PC-9 (cell line): ENCODE results near the gene CPLANE1.

Experiments used
- CTCF ChIP-seq: fragments of 200-600 bp; sonication (generic); conservative IDR thresholded peaks from 2 replicates; pipeline ENCODE4 v1.6.1; 2017; ENCODE audit warnings: mixed run types, antibody characterized with exemption, mild to moderate bottlenecking, moderate library complexity
- EZH2 ChIP-seq: fragments of 200-600 bp; sonication (generic); IDR thresholded peaks from 2 replicates; pipeline ENCODE4 v1.8.0; 2017; ENCODE audit warnings: antibody characterized with exemption, low read depth

GRCh38 chr5:37198061-37198460, 51.1 kb downstream of the CPLANE1 start:
- TF ChIP-seq CTCF (no peak), EZH2 (no peak)
